Endothelial cell of umbilical vein (primary cell): ENCODE results near the gene SELE. TPM values are rescaled to one million over a fixed set of nuclear protein-coding genes. Genes with fewer than 3 reads are reported as not detected.

Experiments used
- BruUV-seq: library from RNA; stranded (reverse); fragments of 400-500 nt; replicated peaks from 2 replicates; lab custom pipeline; 2021; lab: Mats Ljungman, UMichigan
- CTCF ChIA-PET: fragments of 300-600, 350-600 bp; sonication (Branson Sonifier 250); formaldehyde crosslinking; loops from one replicate; lab custom pipeline; 2021; ENCODE audit warnings: antibody characterized with exemption, inconsistent platforms; lab: Charles Lee
- POLR2A ChIA-PET: fragments of 300-600, 350-600 bp; sonication (Branson Sonifier 250); formaldehyde crosslinking; loops from one replicate; lab custom pipeline; 2021; ENCODE audit warnings: antibody characterized with exemption, inconsistent platforms; lab: Charles Lee
- DNase-seq: peaks from one replicate; pipeline ENCODE4 v3.0.0-alpha.2; 2011; ENCODE audit warnings: low read depth, low spot score
- FAIRE-seq: peaks from 2 replicates; lab custom pipeline; 2011; peaks lifted over from hg19 to GRCh38; lab: Jason Lieb, UNC
- H2AFZ ChIP-seq: 2 replicates; pipeline ENCODE4 v1.6.0; 2012; ENCODE audit warnings: low read depth, low read length, control low read depth, inconsistent platforms
- H3K27ac ChIP-seq: 2 replicates; pipeline ENCODE4 v1.5.1; 2011; ENCODE audit warnings: low read depth, mild to moderate bottlenecking, control low read depth, low read length, moderate library complexity; ENCODE audit not compliant: insufficient read depth
- H3K27me3 ChIP-seq, 2 experiments: 2 replicates each; pipeline versions ENCODE4 v1.6.0 to v1.6.1; 2011; ENCODE audit warnings: low read length in 2 of 2, mixed read lengths in 1 of 2; ENCODE audit not compliant: control insufficient read depth in 2 of 2, insufficient read depth in 2 of 2
- H3K36me3 ChIP-seq, 2 experiments: 2 replicates in 1 of 2; 3 replicates in 1 of 2; pipeline ENCODE4 v1.5.1; 2011; ENCODE audit warnings: low read length in 2 of 2, mild to moderate bottlenecking in 1 of 2, moderate library complexity in 1 of 2; ENCODE audit not compliant: control insufficient read depth in 2 of 2, insufficient read depth in 2 of 2; ENCODE audit errors: extremely low read depth in 1 of 2
- H3K4me1 ChIP-seq: 3 replicates; pipeline ENCODE4 v1.5.1; 2011; ENCODE audit warnings: mild to moderate bottlenecking, low read length; ENCODE audit not compliant: control insufficient read depth, insufficient read depth; ENCODE audit errors: extremely low read depth
- H3K4me2 ChIP-seq: 2 replicates; pipeline ENCODE4 v1.6.1; 2011; ENCODE audit warnings: low read length, control low read depth, mixed read lengths; ENCODE audit not compliant: insufficient read depth
- H3K4me3 ChIP-seq, 3 experiments: fragments of 200-600 bp in 1 of 3; sonication (generic), shearing (Covaris generic) in 1 of 3; replicated peaks in 1 of 3; 2 replicates each; pipeline ENCODE4 v1.5.1; 2011 to 2016; ENCODE audit warnings: control low read depth in 3 of 3, low read length in 3 of 3, mild to moderate bottlenecking in 2 of 3, inconsistent platforms in 1 of 3, low read depth in 1 of 3, moderate library complexity in 1 of 3; ENCODE audit not compliant: insufficient read depth in 1 of 3
- H3K79me2 ChIP-seq: 2 replicates; pipeline ENCODE4 v1.6.0; 2012; ENCODE audit warnings: low read length, inconsistent platforms; ENCODE audit not compliant: control insufficient read depth, insufficient read depth
- H3K9ac ChIP-seq: replicated peaks from 2 replicates; pipeline ENCODE3; 2011; ENCODE audit warnings: low read length, control low read depth; ENCODE audit not compliant: insufficient read depth; ENCODE audit errors: extremely low read depth
- H3K9me1 ChIP-seq: replicated peaks from 3 replicates; pipeline ENCODE4 v1.6.0; 2011; ENCODE audit warnings: mild to moderate bottlenecking, low read length; ENCODE audit not compliant: control insufficient read depth, insufficient read depth; ENCODE audit errors: extremely low read depth
- H3K9me3 ChIP-seq: replicated peaks from 2 replicates; pipeline ENCODE4 v1.5.1; 2012; ENCODE audit warnings: low read length, inconsistent platforms; ENCODE audit not compliant: control insufficient read depth, insufficient read depth
- H4K20me1 ChIP-seq: replicated peaks from 2 replicates; pipeline ENCODE3; 2011; ENCODE audit warnings: mild to moderate bottlenecking, low read length; ENCODE audit not compliant: control insufficient read depth, insufficient read depth; ENCODE audit errors: extremely low read depth
- EZH2 ChIP-seq: IDR thresholded peaks from 2 replicates; pipeline ENCODE4 v1.6.1; 2012; ENCODE audit warnings: borderline replicate concordance, low read depth, mild to moderate bottlenecking, moderate library complexity, low read length, inconsistent platforms; ENCODE audit not compliant: severe bottlenecking
- FOS ChIP-seq: IDR thresholded peaks from 2 replicates; pipeline ENCODE4 v1.6.1; 2011; ENCODE audit warnings: mild to moderate bottlenecking, low read length, moderate library complexity, borderline replicate concordance; ENCODE audit not compliant: insufficient read depth
- GATA2 ChIP-seq: IDR thresholded peaks from 2 replicates; pipeline ENCODE4 v1.7.0; 2011; ENCODE audit warnings: low read depth, mild to moderate bottlenecking, moderate library complexity, mixed read lengths, low read length; ENCODE audit not compliant: insufficient read length, insufficient read depth
- JUN ChIP-seq: IDR thresholded peaks from 2 replicates; pipeline ENCODE4 v1.6.1; 2011; ENCODE audit warnings: borderline replicate concordance, low read depth; ENCODE audit not compliant: insufficient read length, insufficient read depth
- MAX ChIP-seq: IDR thresholded peaks from 2 replicates; pipeline ENCODE4 v1.6.1; 2011; ENCODE audit not compliant: insufficient read depth, insufficient read length
- MYC ChIP-seq: IDR thresholded peaks from one replicate; pipeline ENCODE4 v1.6.1; 2011; ENCODE audit warnings: mild to moderate bottlenecking, low read depth, low read length
- POLR2A ChIP-seq: IDR thresholded peaks from 2 replicates; pipeline ENCODE4 v1.6.1; 2012; ENCODE audit warnings: low read depth, mild to moderate bottlenecking, control low read depth, low read length
- POLR2AphosphoS5 ChIP-seq: IDR thresholded peaks from 2 replicates; pipeline ENCODE4 v1.6.1; 2012; ENCODE audit warnings: low read depth, mild to moderate bottlenecking, control low read depth, low read length, moderate library complexity; ENCODE audit not compliant: insufficient read depth
- dilution Hi-C: fragments of 300-500 bp; cut with MboI; formaldehyde crosslinking; loops from one replicate; pipeline ENCODE4 v1.15.0; 2019; ENCODE audit warnings: low sequenced_read_pairs; ENCODE audit not compliant: extremely low pct_ligation_motif_present
- intact Hi-C: fragments of 100-400 bp; cut with micrococcal nuclease; formaldehyde crosslinking; loops from one replicate; pipeline ENCODE4 v1.10.0; 2022
- polyA plus RNA-seq, 4 experiments: library from polyadenylated mRNA; depleted of rRNA in 3 of 4; stranded (reverse) in 3 of 4; unstranded in 1 of 4; fragments of >200 nt; gene quantifications; 2 replicates each; pipeline versions ENCODE4 v1.2.1 to v1.2.3, GENCODE V29; 2011 to 2012; ENCODE audit warnings: missing spikeins in 1 of 4
- total RNA-seq: library from RNA; stranded (reverse); gene quantifications from 2 replicates; pipeline ENCODE4 v1.2.3, GENCODE V29; 2021
- TF ChIP-seq, protein P1 (sequence below), 2 donors: IDR thresholded peaks; 1 replicate in 1 of 2; 2 replicates in 1 of 2; pipeline ENCODE4 v1.5.1; 2011; ENCODE audit warnings: low read length in 2 of 2, mild to moderate bottlenecking in 2 of 2, moderate library complexity in 2 of 2, control low read depth in 1 of 2, inconsistent platforms in 1 of 2, low read depth in 1 of 2; ENCODE audit not compliant: insufficient read depth in 1 of 2; ENCODE audit errors: extremely low read depth in 1 of 2

Gene SELE
- total and polyA plus RNA-seq, 2 donors (not counting 3 experiments of a cell fraction or from before 2014, with no cell fraction given), result 1.5 to 4.7 TPM

GRCh38 chr1:169776440-169776839 lies 42.6 kb upstream of the SELE start:
- H3K27me3 ChIP-seq, result peaks cover 1 to 2% of the 10 kb centered on the region in 2 experiments
- no peaks in the 10 kb centered on the region for H3K9me3 ChIP-seq
- FAIRE-seq (no peak), DNase-seq (no peak)
- POLR2A ChIA-PET, result no interaction called here
- CTCF ChIA-PET, result no interaction called here
- no peak overlapping the region for H3K4me3 ChIP-seq
- H3K4me2 ChIP-seq, result no peak overlapping the region
- H3K9ac ChIP-seq, result no peak overlapping the region
- no peaks in the 10 kb centered on the region for H3K9me1 ChIP-seq
- H4K20me1 ChIP-seq, result no peaks in the 10 kb centered on the region
- no peak for TF ChIP-seq EZH2
- no peak for TF ChIP-seq POLR2AphosphoS5
- TF ChIP-seq MYC, result no peak
- no peak for TF ChIP-seq MAX
- TF ChIP-seq, protein P1, sequence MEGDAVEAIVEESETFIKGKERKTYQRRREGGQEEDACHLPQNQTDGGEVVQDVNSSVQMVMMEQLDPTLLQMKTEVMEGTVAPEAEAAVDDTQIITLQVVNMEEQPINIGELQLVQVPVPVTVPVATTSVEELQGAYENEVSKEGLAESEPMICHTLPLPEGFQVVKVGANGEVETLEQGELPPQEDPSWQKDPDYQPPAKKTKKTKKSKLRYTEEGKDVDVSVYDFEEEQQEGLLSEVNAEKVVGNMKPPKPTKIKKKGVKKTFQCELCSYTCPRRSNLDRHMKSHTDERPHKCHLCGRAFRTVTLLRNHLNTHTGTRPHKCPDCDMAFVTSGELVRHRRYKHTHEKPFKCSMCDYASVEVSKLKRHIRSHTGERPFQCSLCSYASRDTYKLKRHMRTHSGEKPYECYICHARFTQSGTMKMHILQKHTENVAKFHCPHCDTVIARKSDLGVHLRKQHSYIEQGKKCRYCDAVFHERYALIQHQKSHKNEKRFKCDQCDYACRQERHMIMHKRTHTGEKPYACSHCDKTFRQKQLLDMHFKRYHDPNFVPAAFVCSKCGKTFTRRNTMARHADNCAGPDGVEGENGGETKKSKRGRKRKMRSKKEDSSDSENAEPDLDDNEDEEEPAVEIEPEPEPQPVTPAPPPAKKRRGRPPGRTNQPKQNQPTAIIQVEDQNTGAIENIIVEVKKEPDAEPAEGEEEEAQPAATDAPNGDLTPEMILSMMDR (IDR thresholded peaks at IDR 0.05; ENCODE audit: extremely low read depth in 1 of 2, insufficient read depth in 1 of 2, low read depth in 1 of 2, low read length in 2 of 2), result no peak
- no peak for TF ChIP-seq JUN
- TF ChIP-seq FOS, result no peak
- no peak for TF ChIP-seq POLR2A
- no peak for TF ChIP-seq GATA2
- H2AFZ ChIP-seq, result no peak overlapping the region
- no peak overlapping the region for H3K27ac ChIP-seq
- dilution Hi-C loops, result no loop called here
- no peaks in the 10 kb centered on the region for H3K79me2 ChIP-seq
- no TSS peak for BruUV-seq
- H3K4me1 ChIP-seq, result peaks cover 23% of the 10 kb centered on the region
- intact Hi-C loops, result no loop called here
- H3K36me3 ChIP-seq, result no peaks in the 10 kb centered on the region
